ENCODE measurements around the gene RASGEF1C. TPM values are rescaled to one million over a fixed set of nuclear protein-coding genes. Genes with fewer than 3 reads are reported as not detected.

RASGEF1C gene
- total and polyA plus RNA-seq, 10 of the 15 experiments (the other 5 are each of a cell fraction or from before 2014, with no cell fraction given): not detected

DNA sequence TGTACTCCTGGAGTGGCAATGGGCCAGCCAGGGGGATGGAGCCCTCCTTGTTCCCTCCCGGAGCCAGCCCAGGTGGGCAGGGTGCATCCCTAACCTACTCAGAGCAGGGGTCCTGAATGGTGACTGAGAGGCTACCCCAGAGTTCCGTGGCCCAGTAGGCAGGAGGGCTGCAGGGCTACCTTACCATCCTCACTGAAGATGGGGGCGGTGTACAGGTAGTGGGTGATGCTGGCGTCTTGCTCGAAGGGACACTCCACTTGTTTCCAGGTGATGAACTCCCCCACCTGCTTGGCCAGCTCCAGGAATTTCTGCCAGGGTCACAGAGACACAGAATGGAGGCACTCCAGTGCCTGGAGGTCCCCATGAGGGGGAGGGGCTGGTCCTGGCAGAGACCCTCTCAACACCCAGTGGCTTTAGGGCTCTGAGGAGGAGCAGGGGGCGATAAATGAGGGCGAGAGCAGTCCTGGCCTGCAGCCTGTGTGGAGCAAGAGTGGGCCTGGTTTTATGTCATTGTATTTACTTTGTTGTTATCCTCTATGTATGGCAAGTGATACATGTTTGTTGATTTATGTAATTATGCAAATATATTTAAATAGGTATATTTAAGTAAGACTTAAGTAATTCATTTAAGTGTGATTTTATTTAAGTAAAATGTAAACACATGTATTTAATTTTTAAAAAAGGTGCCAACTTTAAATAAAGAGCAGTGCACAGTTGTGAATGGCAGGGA lies 97.6 kb downstream of the RASGEF1C start:
- intact Hi-C loops (cut with micrococcal nuclease; ENCODE audit: unreplicated experiment): no loop called here
- no peaks in the 10 kb centered on the region for H3K36me3 ChIP-seq (ENCODE audit: control insufficient read depth in 2 of 2, insufficient read depth in 2 of 2, low read length in 1 of 2)
- ATAC-seq: no peak
- H3K4me2 ChIP-seq (ENCODE audit: control insufficient read depth, insufficient read depth): no peak overlapping the region
- H3K9me3 ChIP-seq (replicated peaks; ENCODE audit: control insufficient read depth, insufficient read depth, low read length): no peaks in the 10 kb centered on the region; the same call in 2 of the 3 replicates
- no peak for FAIRE-seq
- H2AFZ ChIP-seq (ENCODE audit: control insufficient read depth, low read depth, low read length): no peak overlapping the region
- H4K20me1 ChIP-seq (ENCODE audit: control insufficient read depth, insufficient read depth): no peaks in the 10 kb centered on the region
- ChIA-PET RAD21 (ENCODE audit: unreplicated experiment) (no interaction called here), POLR2A (no interaction called here), CTCF (no interaction called here), SMC1A (ENCODE audit: uncharacterized antibody, unreplicated experiment) (no interaction called here)
- no peak overlapping the region for H3K27ac ChIP-seq (ENCODE audit: control insufficient read depth, insufficient read depth)
- in situ Hi-C loops (cut with MboI): no loop called here
- WGBS (ENCODE audit: insufficient coverage, insufficient replicate concordance, low lambda C conversion rate, missing lambda C conversion rate): 43% methylated on average over 7 of the region's 7 CpGs
- no peak for DNase-seq (ENCODE audit: low read depth, low spot score)
- TF ChIP-seq SMARCA5 (IDR thresholded peaks at IDR 0.05) (no peak), STAT3 (IDR thresholded peaks at IDR 0.05; ENCODE audit: low read depth, low read length) (no peak), SMAD1 (IDR thresholded peaks at IDR 0.05; ENCODE audit: low read depth, partially characterized antibody) (no peak), RELA (IDR thresholded peaks at IDR 0.05; ENCODE audit: borderline replicate concordance, partially characterized antibody) (no peak), RAD21 (IDR thresholded peaks at IDR 0.05; ENCODE audit: insufficient read depth, low read depth, low read length) (no peak), FOXK2 (IDR thresholded peaks at IDR 0.05) (no peak), ZBED1 (IDR thresholded peaks at IDR 0.05; ENCODE audit: borderline replicate concordance) (no peak), ASH2L (IDR thresholded peaks at IDR 0.05; ENCODE audit: borderline replicate concordance, low read depth) (no peak), PAX5 (IDR thresholded peaks at IDR 0.05; ENCODE audit: borderline replicate concordance, low read depth, low read length) (no peak), SMAD5 (IDR thresholded peaks at IDR 0.05; ENCODE audit: low read depth) (no peak), TCF3 (IDR thresholded peaks at IDR 0.05; ENCODE audit: borderline replicate concordance, insufficient read depth, low read depth, low read length) (no peak), CHD2 (IDR thresholded peaks at IDR 0.05; ENCODE audit: borderline replicate concordance, low read depth, low read length) (no peak), NFIC (IDR thresholded peaks at IDR 0.05; ENCODE audit: low read depth, low read length) (no peak)
- TF ChIP-seq, protein P1, sequence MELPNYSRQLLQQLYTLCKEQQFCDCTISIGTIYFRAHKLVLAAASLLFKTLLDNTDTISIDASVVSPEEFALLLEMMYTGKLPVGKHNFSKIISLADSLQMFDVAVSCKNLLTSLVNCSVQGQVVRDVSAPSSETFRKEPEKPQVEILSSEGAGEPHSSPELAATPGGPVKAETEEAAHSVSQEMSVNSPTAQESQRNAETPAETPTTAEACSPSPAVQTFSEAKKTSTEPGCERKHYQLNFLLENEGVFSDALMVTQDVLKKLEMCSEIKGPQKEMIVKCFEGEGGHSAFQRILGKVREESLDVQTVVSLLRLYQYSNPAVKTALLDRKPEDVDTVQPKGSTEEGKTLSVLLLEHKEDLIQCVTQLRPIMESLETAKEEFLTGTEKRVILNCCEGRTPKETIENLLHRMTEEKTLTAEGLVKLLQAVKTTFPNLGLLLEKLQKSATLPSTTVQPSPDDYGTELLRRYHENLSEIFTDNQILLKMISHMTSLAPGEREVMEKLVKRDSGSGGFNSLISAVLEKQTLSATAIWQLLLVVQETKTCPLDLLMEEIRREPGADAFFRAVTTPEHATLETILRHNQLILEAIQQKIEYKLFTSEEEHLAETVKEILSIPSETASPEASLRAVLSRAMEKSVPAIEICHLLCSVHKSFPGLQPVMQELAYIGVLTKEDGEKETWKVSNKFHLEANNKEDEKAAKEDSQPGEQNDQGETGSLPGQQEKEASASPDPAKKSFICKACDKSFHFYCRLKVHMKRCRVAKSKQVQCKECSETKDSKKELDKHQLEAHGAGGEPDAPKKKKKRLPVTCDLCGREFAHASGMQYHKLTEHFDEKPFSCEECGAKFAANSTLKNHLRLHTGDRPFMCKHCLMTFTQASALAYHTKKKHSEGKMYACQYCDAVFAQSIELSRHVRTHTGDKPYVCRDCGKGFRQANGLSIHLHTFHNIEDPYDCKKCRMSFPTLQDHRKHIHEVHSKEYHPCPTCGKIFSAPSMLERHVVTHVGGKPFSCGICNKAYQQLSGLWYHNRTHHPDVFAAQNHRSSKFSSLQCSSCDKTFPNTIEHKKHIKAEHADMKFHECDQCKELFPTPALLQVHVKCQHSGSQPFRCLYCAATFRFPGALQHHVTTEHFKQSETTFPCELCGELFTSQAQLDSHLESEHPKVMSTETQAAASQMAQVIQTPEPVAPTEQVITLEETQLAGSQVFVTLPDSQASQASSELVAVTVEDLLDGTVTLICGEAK (IDR thresholded peaks at IDR 0.05; ENCODE audit: borderline replicate concordance): no peak
- TF ChIP-seq, protein P2, sequence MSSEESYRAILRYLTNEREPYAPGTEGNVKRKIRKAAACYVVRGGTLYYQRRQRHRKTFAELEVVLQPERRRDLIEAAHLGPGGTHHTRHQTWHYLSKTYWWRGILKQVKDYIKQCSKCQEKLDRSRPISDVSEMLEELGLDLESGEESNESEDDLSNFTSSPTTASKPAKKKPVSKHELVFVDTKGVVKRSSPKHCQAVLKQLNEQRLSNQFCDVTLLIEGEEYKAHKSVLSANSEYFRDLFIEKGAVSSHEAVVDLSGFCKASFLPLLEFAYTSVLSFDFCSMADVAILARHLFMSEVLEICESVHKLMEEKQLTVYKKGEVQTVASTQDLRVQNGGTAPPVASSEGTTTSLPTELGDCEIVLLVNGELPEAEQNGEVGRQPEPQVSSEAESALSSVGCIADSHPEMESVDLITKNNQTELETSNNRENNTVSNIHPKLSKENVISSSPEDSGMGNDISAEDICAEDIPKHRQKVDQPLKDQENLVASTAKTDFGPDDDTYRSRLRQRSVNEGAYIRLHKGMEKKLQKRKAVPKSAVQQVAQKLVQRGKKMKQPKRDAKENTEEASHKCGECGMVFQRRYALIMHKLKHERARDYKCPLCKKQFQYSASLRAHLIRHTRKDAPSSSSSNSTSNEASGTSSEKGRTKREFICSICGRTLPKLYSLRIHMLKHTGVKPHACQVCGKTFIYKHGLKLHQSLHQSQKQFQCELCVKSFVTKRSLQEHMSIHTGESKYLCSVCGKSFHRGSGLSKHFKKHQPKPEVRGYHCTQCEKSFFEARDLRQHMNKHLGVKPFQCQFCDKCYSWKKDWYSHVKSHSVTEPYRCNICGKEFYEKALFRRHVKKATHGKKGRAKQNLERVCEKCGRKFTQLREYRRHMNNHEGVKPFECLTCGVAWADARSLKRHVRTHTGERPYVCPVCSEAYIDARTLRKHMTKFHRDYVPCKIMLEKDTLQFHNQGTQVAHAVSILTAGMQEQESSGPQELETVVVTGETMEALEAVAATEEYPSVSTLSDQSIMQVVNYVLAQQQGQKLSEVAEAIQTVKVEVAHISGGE (CRISPR knock-in tag; IDR thresholded peaks at IDR 0.05): no peak
- H3K9ac ChIP-seq (ENCODE audit: control insufficient read depth, insufficient read depth, low read length): no peak overlapping the region
- H3K4me3 ChIP-seq: no peak overlapping the region
- H3K4me1 ChIP-seq (ENCODE audit: control insufficient read depth, insufficient read depth, low read length): no peaks in the 10 kb centered on the region
- BruUV-seq (replicated peaks): no TSS peak
- H3K27me3 ChIP-seq (replicated peaks in 1 of 2; ENCODE audit: control insufficient read depth in 2 of 2, insufficient read depth in 2 of 2, low read length in 1 of 2): no peaks in the 10 kb centered on the region
- H3K79me2 ChIP-seq (ENCODE audit: control insufficient read depth, insufficient read depth, low read length): no peaks in the 10 kb centered on the region

Data from GM12878 (cell line).